Stomach (tissue), 9 donors: Measurements from ENCODE around the gene SDCCAG8. TPM values are rescaled to one million over a fixed set of nuclear protein-coding genes. Genes with fewer than 3 reads are reported as not detected.

ENCODE experiments used
- DNase-seq, 2 donors: peaks; one replicate each; pipeline versions ENCODE4 v3.0.0 to v3.0.0-alpha.2; 2013 to 2019
- H3K27ac ChIP-seq, 5 donors: fragments of 200-600 bp in 4 of 5; sonication (generic) in 4 of 5; one replicate each; pipeline ENCODE4 v1.5.1; 2013 to 2019; ENCODE audit warnings: mild to moderate bottlenecking in 1 of 5, moderate library complexity in 1 of 5
- H3K27me3 ChIP-seq, 3 donors: fragments of 200-600 bp; sonication (generic); one replicate each; pipeline ENCODE4 v1.5.1; 2017 to 2019; ENCODE audit warnings: mixed run types in 1 of 3
- H3K36me3 ChIP-seq, 4 donors: fragments of 200-600 bp; sonication (generic); 1 replicate in 3 of 4; 2 replicates in 1 of 4; pipeline ENCODE4 v1.5.1; 2016 to 2019
- H3K4me1 ChIP-seq, 4 donors: fragments of 200-600 bp; sonication (generic); one replicate each; pipeline ENCODE4 v1.5.1; 2016 to 2019
- H3K4me3 ChIP-seq, 4 donors: fragments of 200-600 bp; sonication (generic) in 3 of 4; one replicate each; pipeline ENCODE4 v1.5.1; 2016 to 2019; ENCODE audit warnings: mild to moderate bottlenecking in 1 of 4
- H3K9me3 ChIP-seq, 4 donors: fragments of 200-600 bp; sonication (generic); one replicate each; pipeline ENCODE4 v1.5.1; 2016 to 2019
- CTCF ChIP-seq, 7 experiments: fragments of 450-650 bp in 4 of 7; fragments of 200-600 bp in 3 of 7; sonication (generic) in 3 of 7; IDR thresholded peaks; one replicate each; pipeline ENCODE4 v1.5.1; 2016 to 2019; ENCODE audit warnings: antibody characterized with exemption in 7 of 7, control low read depth in 2 of 7, mild to moderate bottlenecking in 1 of 7
- EP300 ChIP-seq: sonication (generic); formaldehyde crosslinking; IDR thresholded peaks from one replicate; pipeline ENCODE4 v1.6.1; 2017; ENCODE audit warnings: antibody characterized with exemption
- POLR2A ChIP-seq, 4 donors: fragments of 450-650 bp; IDR thresholded peaks; one replicate each; pipeline ENCODE4 v1.6.1; 2016; ENCODE audit warnings: antibody characterized with exemption in 4 of 4, control low read depth in 2 of 4, mild to moderate bottlenecking in 1 of 4, moderate library complexity in 1 of 4
- POLR2AphosphoS5 ChIP-seq, 3 donors: sonication (generic); formaldehyde crosslinking; IDR thresholded peaks; one replicate each; pipeline ENCODE4 v1.6.1; 2016; ENCODE audit warnings: antibody characterized with exemption in 3 of 3
- WGBS, 5 donors: extraction: QIAGEN DNeasy Blood & Tissue Kit in 3 of 5; methylation state at CpG; one replicate each; pipeline versions ENCODE4 v1.1.5 to v1.1.7; 2013 to 2018; 5-methylcytosine and 5-hydroxymethylcytosine counted together
- intact Hi-C: fragments of 100-400 bp; cut with DNase I; formaldehyde crosslinking; loops from one replicate; pipeline ENCODE4 v1.15.1; 2023; ENCODE audit warnings: low total_unique reads
- polyA plus RNA-seq, 3 donors: library from polyadenylated mRNA; stranded (reverse); fragments of 200-250 nt; gene quantifications; one replicate each; pipeline ENCODE4 v1.2.3, GENCODE V29; 2013
- total RNA-seq, 5 donors: library from RNA; depleted of rRNA; stranded (reverse); fragments of >200 nt; gene quantifications; one replicate each; pipeline versions ENCODE4 v1.1.0 to v1.2.3, GENCODE V29; 2014 to 2016
- donor health status: healthy with polysubstance abuse.
- donor health status: Bipolar disorder and iron deficiency.
- donor health status: healthy.

Gene SDCCAG8
- total and polyA plus RNA-seq, 8 donors, result 16.3 to 184 (median 24.5) TPM

GRCh38 chr1:243316366-243316989 lies 60.6 kb downstream of the SDCCAG8 start:
- peaks cover 0 to 31% (median 6%) of the 10 kb centered on the region in 4 donors for H3K4me1 ChIP-seq
- TF ChIP-seq POLR2AphosphoS5 (IDR thresholded peaks at IDR 0.05) (no peak), POLR2A (IDR thresholded peaks at IDR 0.05) (no peak), EP300 (no peak), CTCF (IDR thresholded peaks at IDR 0.05) (no peak)
- H3K36me3 ChIP-seq, result peaks cover 0 to 34% (median 30%) of the 10 kb centered on the region in 4 donors
- H3K9me3 ChIP-seq, result no peaks in the 10 kb centered on the region
- no peaks in the 10 kb centered on the region for H3K27me3 ChIP-seq
- no peak overlapping the region for H3K4me3 ChIP-seq
- 38 to 65% (median 60%) methylated on average over 12 of the region's 12 CpGs for WGBS, 5 donors
- peak in 1 of 2 donors; percentile 40 for DNase-seq
- H3K27ac ChIP-seq, result no peak overlapping the region
- intact Hi-C loops, result no loop called here

- Histone ChIP-seq H3K4me1 (peaks cover 0 to 28% (median 6%) of the 10 kb centered on the region in 4 donors), H3K4me3 (no peak overlapping the region), H3K9me3 (no peaks in the 10 kb centered on the region), H3K36me3 (peaks cover 0 to 34% (median 24%) of the 10 kb centered on the region in 4 donors), H3K27ac (no peak overlapping the region), H3K27me3 (no peaks in the 10 kb centered on the region)
- WGBS, 5 donors, result 82 to 95% (median 87%) methylated on average over 7 of the region's 7 CpGs
- no peak for TF ChIP-seq POLR2A (IDR thresholded peaks at IDR 0.05)
- no peak for TF ChIP-seq EP300
- no peak for TF ChIP-seq POLR2AphosphoS5 (IDR thresholded peaks at IDR 0.05)
- TF ChIP-seq CTCF (IDR thresholded peaks at IDR 0.05), result no peak
- intact Hi-C loops, result loop anchor here (10.0 kb wide), 1 partner anchor 855 kb away; no protein-coding TSS in a partner anchor
- no peak for DNase-seq
Measured at GRCh38 chr1:243320224-243320623, 64.4 kb downstream of the SDCCAG8 start.

GRCh38 chr1:243322326-243322725 lies 66.5 kb downstream of the SDCCAG8 start:
- H3K9me3 ChIP-seq, result no peaks in the 10 kb centered on the region
- peaks cover 0 to 22% (median 21%) of the 10 kb centered on the region in 4 donors for H3K36me3 ChIP-seq
- H3K27ac ChIP-seq, result no peak overlapping the region
- H3K4me3 ChIP-seq, result no peak overlapping the region
- DNase-seq, result no peak
- intact Hi-C loops, result loop anchor here (10.0 kb wide), 1 partner anchor 858 kb away; no protein-coding TSS in a partner anchor
- no peaks in the 10 kb centered on the region for H3K27me3 ChIP-seq
- TF ChIP-seq POLR2A (IDR thresholded peaks at IDR 0.05) (no peak), CTCF (IDR thresholded peaks at IDR 0.05) (no peak), POLR2AphosphoS5 (IDR thresholded peaks at IDR 0.05) (no peak), EP300 (no peak)
- H3K4me1 ChIP-seq, result peaks cover 0 to 7% (median 0%) of the 10 kb centered on the region in 4 donors
- WGBS, 5 donors, result 50 to 69% (median 58%) methylated on average over 3 of the region's 3 CpGs

- Histone ChIP-seq H3K4me3 (no peak overlapping the region), H3K27ac (no peak overlapping the region), H3K27me3 (no peaks in the 10 kb centered on the region), H3K36me3 (peaks cover 0 to 19% (median 12%) of the 10 kb centered on the region in 4 donors), H3K4me1 (peaks cover 0 to 7% (median 0%) of the 10 kb centered on the region in 4 donors), H3K9me3 (no peaks in the 10 kb centered on the region)
- TF ChIP-seq EP300 (no peak), POLR2A (IDR thresholded peaks at IDR 0.05) (no peak), CTCF (IDR thresholded peaks at IDR 0.05) (no peak), POLR2AphosphoS5 (IDR thresholded peaks at IDR 0.05) (no peak)
- intact Hi-C loops, result loop anchor here (10.0 kb wide), 1 partner anchor 859 kb away; no protein-coding TSS in a partner anchor
- WGBS, 5 donors, result 77 to 80% (median 78%) methylated on average over 4 of the region's 4 CpGs
- DNase-seq, result no peak
Measured at GRCh38 chr1:243323491-243323890, 67.7 kb downstream of the SDCCAG8 start.
